A549 (cell line): ENCODE measurements around the gene PLCH2.

ENCODE experiments used
- BHLHE40 ChIP-seq: IDR thresholded peaks from 2 replicates; pipeline ENCODE4 v1.6.1; 2012; ENCODE audit warnings: low read depth, low read length, inconsistent platforms
- CTCF ChIP-seq: fragments of >200 bp; sonication (Bioruptor Twin); formaldehyde crosslinking; IDR thresholded peaks from 3 replicates; pipeline ENCODE4 v1.5.1; 2016
- E2F6 ChIP-seq: IDR thresholded peaks from 2 replicates; pipeline ENCODE4 v1.6.1; 2012; ENCODE audit warnings: low read depth, borderline replicate concordance
- MAX ChIP-seq: IDR thresholded peaks from 2 replicates; pipeline ENCODE4 v1.6.1; 2012
- NR3C1 ChIP-seq: fragments of >200 bp; sonication (Bioruptor Twin); formaldehyde crosslinking; IDR thresholded peaks from 3 replicates; pipeline ENCODE4 v1.6.1; 2017
- PBX3 ChIP-seq: IDR thresholded peaks from 2 replicates; pipeline ENCODE4 v1.6.1; 2012
- POLR2AphosphoS2 ChIP-seq: conservative IDR thresholded peaks from 2 replicates; pipeline ENCODE4 v1.6.1; 2012; ENCODE audit warnings: low read length, improper control_type of control experiment, inconsistent platforms
- RARB ChIP-seq: fragments of 250-450 bp; sonication (Bioruptor Pico); IDR thresholded peaks from 2 replicates; pipeline ENCODE4 v1.8.0; 2021; ENCODE audit warnings: mild to moderate bottlenecking, moderate library complexity
- RCOR1 ChIP-seq: fragments of 150-350 bp; IDR thresholded peaks from 2 replicates; pipeline ENCODE4 v1.6.1; 2014; ENCODE audit warnings: antibody characterized with exemption, low read length, low read depth
- RFX5 ChIP-seq: fragments of 450-650 bp; IDR thresholded peaks from 2 replicates; pipeline ENCODE4 v1.7.1; 2014; ENCODE audit warnings: antibody characterized with exemption, mild to moderate bottlenecking, moderate library complexity
- ZNF302 ChIP-seq: fragments of 250-450 bp; sonication (Bioruptor Pico); IDR thresholded peaks from 2 replicates; pipeline ENCODE4 v1.9.0; 2021; ENCODE audit warnings: inconsistent platforms, mild to moderate bottlenecking, moderate library complexity

- TF ChIP-seq CTCF: no peak
- TF ChIP-seq NR3C1: no peak
- no peak for TF ChIP-seq RCOR1
- TF ChIP-seq MAX: no peak
- TF ChIP-seq PBX3: no peak
- TF ChIP-seq POLR2AphosphoS2: no peak
- no peak for TF ChIP-seq RFX5
- no peak for TF ChIP-seq BHLHE40
- TF ChIP-seq ZNF302 (CRISPR knock-in tag): no peak
- no peak for TF ChIP-seq E2F6
- TF ChIP-seq RARB (CRISPR knock-in tag): no peak
These were observed 30.1 kb downstream of the PLCH2 start for GRCh38 chr1:2506007-2506860.
